Activated T-cell treated with anti-CD3 and anti-CD28 coated beads, Interleukin-2, amount 50 U/mL, for 72 hours (primary cell): ENCODE measurements around the gene INPP4B. TPM values are rescaled to one million over a fixed set of nuclear protein-coding genes. Genes with fewer than 3 reads are reported as not detected.
A peak's percentile ranks its signal among the peaks of the same experiment; 100 is the strongest.

Experiments
- ATAC-seq, 2 donors: fragments of 150-1000 bp; cut with Tn5 transposase; replicated peaks in 1 of 2; 2 replicates each; pipeline ENCODE4 v1.10.0; 2021; ENCODE audit warnings: moderate library complexity in 2 of 2, mild to moderate bottlenecking in 1 of 2
- DNase-seq, 2 donors: peaks; one replicate each; pipeline ENCODE4 v3.0.0; 2021 to 2022; ENCODE audit warnings: mixed read lengths in 1 of 2
- H3K27ac Mint-ChIP-seq: one replicate; pipeline ENCODE4 v1.8.0; 2022; ENCODE audit warnings: mild to moderate bottlenecking, moderate library complexity, mixed read lengths
- H3K27me3 Mint-ChIP-seq: one replicate; pipeline ENCODE4 v1.8.0; 2022; ENCODE audit warnings: low read depth, mixed read lengths
- H3K36me3 Mint-ChIP-seq, 2 donors: one replicate each; pipeline ENCODE4 v1.8.0; 2022; ENCODE audit warnings: mixed read lengths in 2 of 2, mild to moderate bottlenecking in 1 of 2; ENCODE audit not compliant: insufficient read depth in 2 of 2
- H3K4me1 Mint-ChIP-seq: one replicate; pipeline ENCODE4 v1.8.0; 2022; ENCODE audit warnings: low read depth, mixed read lengths
- H3K4me3 Mint-ChIP-seq, 2 donors: one replicate each; pipeline ENCODE4 v1.8.0; 2022; ENCODE audit warnings: mild to moderate bottlenecking in 2 of 2, mixed read lengths in 2 of 2, moderate library complexity in 2 of 2
- H3K9me3 Mint-ChIP-seq, 2 donors: one replicate each; pipeline ENCODE4 v1.8.0; 2022; ENCODE audit warnings: mixed read lengths in 2 of 2
- total RNA-seq, 2 donors: library from RNA; stranded (reverse); gene quantifications; one replicate each; pipeline ENCODE4 v1.2.3, GENCODE V29; 2022

The INPP4B gene
- total RNA-seq, 2 donors from 2014 or later, result 64.9 to 67.3 TPM

DNA sequence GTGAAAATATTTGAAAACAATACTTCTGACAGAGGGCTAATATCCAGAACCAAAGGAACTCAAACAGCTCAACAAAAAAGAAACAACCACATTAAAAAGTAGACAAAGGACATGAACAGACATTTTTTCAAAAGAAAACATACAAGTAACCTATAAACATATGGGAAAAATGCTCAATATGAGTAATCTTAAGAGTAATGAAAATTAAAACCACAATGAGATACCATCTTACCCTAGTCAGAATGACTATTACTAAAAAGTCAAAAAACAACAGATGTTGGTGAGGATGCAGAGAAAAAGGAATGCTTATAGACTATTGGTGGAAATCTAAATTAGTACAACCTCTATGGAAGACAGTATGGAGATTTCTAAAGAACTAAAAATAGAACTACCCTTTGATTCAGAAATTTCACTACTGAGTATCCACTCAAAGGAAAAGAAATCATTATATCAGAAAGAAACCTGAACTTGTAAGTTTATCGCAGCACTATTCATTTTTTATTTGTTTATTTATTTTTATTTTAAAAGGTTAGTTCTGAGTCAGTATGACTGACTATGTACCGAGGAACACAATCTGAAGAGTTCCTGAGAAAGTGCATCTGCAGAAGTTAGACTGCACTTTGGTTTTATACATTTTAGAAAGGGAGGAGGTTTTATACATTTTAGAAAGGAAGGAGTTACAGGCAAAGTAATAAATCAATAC is 231.3 kb downstream of the INPP4B start:
- H3K4me3 Mint-ChIP-seq, result no peak overlapping the region
- peaks cover 30 to 44% of the 10 kb centered on the region in 2 donors for H3K36me3 Mint-ChIP-seq
- peaks cover 9 to 17% of the 10 kb centered on the region in 2 donors for H3K9me3 Mint-ChIP-seq
- DNase-seq (no peak), ATAC-seq (no peak)
- H3K27me3 Mint-ChIP-seq, result no peaks in the 10 kb centered on the region
- peaks cover 15% of the 10 kb centered on the region for H3K4me1 Mint-ChIP-seq
- no peak overlapping the region for H3K27ac Mint-ChIP-seq

DNA sequence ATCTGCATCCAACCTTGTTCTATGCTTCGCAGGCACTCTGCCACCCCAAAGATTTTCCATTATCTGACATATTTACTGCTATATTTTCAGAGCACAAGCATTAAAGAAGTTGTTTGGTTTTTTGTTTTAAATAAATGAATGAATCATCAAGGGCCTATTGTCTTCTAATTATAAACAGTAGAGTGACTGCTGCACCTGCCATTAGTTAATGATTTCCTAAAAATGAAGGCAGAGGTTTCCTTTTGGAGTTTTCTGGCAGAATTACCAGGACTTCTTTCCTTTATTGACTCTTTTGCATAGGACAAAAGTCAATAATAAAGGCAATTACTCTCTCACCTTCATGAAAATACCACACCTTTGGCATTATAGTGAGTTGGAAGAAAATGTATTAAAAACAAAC is 238.1 kb downstream of the INPP4B start:
- Mint-ChIP-seq H3K9me3 (peaks cover 6 to 21% of the 10 kb centered on the region in 2 donors), H3K4me1 (no peaks in the 10 kb centered on the region), H3K36me3 (peaks cover 23 to 36% of the 10 kb centered on the region in 2 donors), H3K27me3 (no peaks in the 10 kb centered on the region), H3K4me3 (no peak overlapping the region), H3K27ac (no peak overlapping the region)
- ATAC-seq (no peak), DNase-seq (no peak)

DNA sequence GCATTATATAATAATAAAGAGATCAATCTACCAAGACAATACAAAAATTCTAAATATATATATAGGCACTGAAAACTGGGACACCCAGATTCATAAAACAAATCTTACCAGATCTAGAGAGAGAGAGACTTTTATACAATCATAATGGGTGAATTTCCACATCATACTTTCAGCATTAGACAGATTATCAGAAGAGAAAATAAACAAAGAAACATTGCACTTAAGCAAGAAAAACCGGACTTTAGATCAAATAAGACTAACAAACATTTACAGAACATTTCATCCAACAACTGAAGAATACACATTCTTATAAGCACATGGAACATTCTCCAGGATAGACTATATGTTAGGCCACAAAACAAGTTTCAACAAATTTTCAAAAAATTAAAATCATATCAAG is 245.1 kb downstream of the INPP4B start:
- no peaks in the 10 kb centered on the region for H3K4me1 Mint-ChIP-seq
- no peak overlapping the region for H3K27ac Mint-ChIP-seq
- DNase-seq, result no peak
- H3K9me3 Mint-ChIP-seq, result peaks cover 19 to 31% of the 10 kb centered on the region in 2 donors
- peaks cover 43 to 77% of the 10 kb centered on the region in 2 donors for H3K36me3 Mint-ChIP-seq
- H3K27me3 Mint-ChIP-seq, result no peaks in the 10 kb centered on the region
- no peak for ATAC-seq
- no peak overlapping the region for H3K4me3 Mint-ChIP-seq

DNA sequence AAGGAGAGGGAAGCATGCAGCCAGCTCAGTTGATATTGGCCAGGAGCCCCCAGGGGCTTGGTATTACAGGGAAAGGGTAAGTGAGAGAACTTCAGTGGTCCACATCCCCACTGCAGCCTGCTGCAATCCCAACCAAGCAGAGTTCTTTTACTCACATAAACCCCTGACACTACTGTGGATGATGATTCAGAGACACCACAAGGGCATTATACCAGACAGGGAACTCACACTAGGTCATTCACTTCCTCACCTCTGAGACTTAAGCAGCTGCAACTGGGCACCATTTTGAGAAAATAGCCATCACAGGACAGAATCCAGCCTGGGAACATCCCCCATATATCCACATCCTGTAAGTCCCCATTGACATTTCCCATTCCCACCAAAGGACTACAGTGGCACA is 248.0 kb downstream of the INPP4B start:
- H3K4me3 Mint-ChIP-seq, result no peak overlapping the region
- H3K9me3 Mint-ChIP-seq, result peaks cover 18 to 24% of the 10 kb centered on the region in 2 donors
- ATAC-seq, result peak in 1 of 2 donors; percentile 41
- no peaks in the 10 kb centered on the region for H3K4me1 Mint-ChIP-seq
- peaks cover 42 to 79% of the 10 kb centered on the region in 2 donors for H3K36me3 Mint-ChIP-seq
- no peaks in the 10 kb centered on the region for H3K27me3 Mint-ChIP-seq
- no peak overlapping the region for H3K27ac Mint-ChIP-seq
- no peak for DNase-seq

DNA sequence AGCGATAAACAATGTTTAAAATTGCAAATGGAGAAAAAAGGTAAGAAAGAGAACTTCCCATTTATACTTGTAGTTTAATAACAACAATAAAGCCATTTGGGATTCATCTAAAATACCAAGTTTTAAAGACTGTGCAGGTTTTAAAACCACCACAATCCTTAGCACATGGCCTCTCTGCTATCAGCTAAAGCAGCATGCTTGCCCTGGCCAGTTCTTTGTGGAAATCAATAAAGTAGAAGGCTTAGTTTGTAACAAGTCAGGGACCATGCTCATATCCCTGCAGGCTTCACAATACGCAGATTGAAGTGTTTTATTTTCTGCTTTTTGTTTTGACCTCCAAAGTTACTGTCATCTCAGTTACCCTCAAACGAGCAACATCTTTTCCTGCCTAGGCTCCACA is 249.5 kb downstream of the INPP4B start:
- Mint-ChIP-seq H3K4me3 (no peak overlapping the region), H3K27me3 (no peaks in the 10 kb centered on the region), H3K27ac (peak overlapping the region; percentile 48), H3K36me3 (peaks cover 32 to 73% of the 10 kb centered on the region in 2 donors), H3K9me3 (peaks cover 10 to 15% of the 10 kb centered on the region in 2 donors), H3K4me1 (no peaks in the 10 kb centered on the region)
- DNase-seq, result no peak
- no peak for ATAC-seq

DNA sequence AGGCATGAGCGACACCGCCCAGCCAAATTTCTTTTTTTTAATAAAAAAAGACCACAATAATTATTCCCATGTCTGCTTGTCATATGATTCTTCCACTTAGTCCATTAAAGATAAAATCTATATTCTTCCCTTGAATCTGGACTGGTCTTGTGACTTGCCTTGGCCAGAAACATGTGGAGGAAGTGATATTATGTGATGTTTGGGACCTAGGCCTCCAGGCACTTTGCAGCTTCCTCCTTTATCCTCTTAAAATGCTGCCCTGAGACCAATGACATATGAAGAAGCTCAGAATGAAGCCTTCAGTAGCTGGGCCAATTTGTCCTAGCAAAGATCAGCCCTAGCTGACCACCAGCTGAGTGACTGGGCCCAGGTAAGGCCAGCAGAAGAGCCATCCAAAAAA is 250.0 kb downstream of the INPP4B start:
- H3K36me3 Mint-ChIP-seq, result peaks cover 31 to 71% of the 10 kb centered on the region in 2 donors
- no peak for DNase-seq
- no peak for ATAC-seq
- H3K4me1 Mint-ChIP-seq, result no peaks in the 10 kb centered on the region
- no peak overlapping the region for H3K4me3 Mint-ChIP-seq
- H3K9me3 Mint-ChIP-seq, result peaks cover 10 to 15% of the 10 kb centered on the region in 2 donors
- peak overlapping the region; percentile 48 for H3K27ac Mint-ChIP-seq
- no peaks in the 10 kb centered on the region for H3K27me3 Mint-ChIP-seq

DNA sequence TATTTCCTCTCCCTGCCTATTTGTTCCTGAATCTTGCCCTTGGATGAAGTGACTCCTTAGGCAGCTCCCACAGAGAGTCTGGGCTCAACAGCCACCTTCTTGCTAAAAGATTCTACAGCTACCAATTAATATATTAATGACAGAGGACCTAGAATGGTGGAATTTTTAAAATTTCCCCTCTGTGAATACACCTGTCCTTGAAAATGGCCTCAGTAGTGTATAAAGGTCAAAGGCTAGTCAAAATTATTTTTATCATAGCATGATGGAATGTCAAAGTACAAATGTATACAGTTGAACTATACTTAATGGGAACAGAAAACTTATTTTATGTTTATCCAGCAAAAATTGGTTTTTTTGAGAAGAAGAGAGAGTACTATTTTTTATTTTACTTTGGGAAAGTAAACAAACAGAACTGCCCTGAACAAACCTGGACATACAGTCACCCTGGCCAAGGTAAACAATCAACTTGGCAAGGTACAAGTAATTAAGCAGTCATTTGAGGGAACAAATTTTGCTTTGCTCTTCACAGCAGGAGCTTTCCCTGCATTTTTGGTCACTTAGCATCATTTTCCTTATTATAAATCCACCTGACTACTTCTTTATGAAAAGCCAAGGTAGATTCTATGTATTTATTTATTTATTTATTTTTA is 250.8 kb downstream of the INPP4B start:
- Mint-ChIP-seq H3K36me3 (peaks cover 28 to 66% of the 10 kb centered on the region in 2 donors), H3K4me3 (no peak overlapping the region), H3K9me3 (peaks cover 6 to 10% of the 10 kb centered on the region in 2 donors), H3K27me3 (no peaks in the 10 kb centered on the region), H3K4me1 (no peaks in the 10 kb centered on the region), H3K27ac (no peak overlapping the region)
- no peak for ATAC-seq
- no peak for DNase-seq

DNA sequence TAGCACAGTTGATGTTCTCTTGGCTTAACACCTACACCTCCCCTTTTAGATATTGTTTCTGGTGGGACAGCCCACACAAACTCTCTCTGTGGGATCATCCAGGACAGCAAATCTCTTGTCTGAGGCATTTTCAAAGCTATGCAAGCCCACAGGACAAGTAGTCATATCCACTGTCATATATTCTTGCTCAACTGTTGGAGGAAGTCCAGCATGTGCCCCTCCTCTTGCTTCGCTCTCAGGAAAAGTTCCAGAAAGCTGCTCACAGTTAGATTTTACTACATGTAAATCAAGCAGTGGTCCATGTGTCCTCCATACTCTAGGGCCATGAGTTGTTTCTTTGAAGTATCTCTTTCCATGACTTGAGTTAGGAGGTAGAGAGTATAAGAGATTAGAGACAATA is 260.7 kb downstream of the INPP4B start:
- Mint-ChIP-seq H3K9me3 (peaks cover 4 to 5% of the 10 kb centered on the region in 2 donors), H3K27me3 (no peaks in the 10 kb centered on the region), H3K27ac (no peak overlapping the region), H3K4me1 (peaks cover 35% of the 10 kb centered on the region), H3K4me3 (no peak overlapping the region), H3K36me3 (peaks cover 30 to 52% of the 10 kb centered on the region in 2 donors)
- DNase-seq, result no peak
- no peak for ATAC-seq

DNA sequence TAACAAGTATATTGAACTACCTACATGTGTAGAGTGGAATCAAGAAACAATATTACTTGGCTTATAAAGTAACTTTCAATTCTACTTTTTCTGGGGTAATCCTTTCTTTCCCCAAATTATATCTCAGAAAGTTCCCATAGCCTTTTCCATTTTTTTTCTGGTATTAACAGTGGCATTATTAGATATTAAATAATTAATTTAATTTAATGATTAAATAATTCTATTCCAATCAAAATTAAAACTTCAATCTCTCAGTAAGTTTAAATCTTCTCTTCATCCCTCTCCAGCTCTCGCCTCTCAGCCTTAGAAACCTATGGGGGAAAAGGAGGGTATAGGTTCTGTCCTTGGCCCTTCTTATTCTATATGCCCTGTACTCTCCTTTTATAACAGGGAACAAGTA is 262.4 kb downstream of the INPP4B start:
- ATAC-seq, result no peak
- peaks cover 52% of the 10 kb centered on the region for H3K4me1 Mint-ChIP-seq
- H3K27me3 Mint-ChIP-seq, result no peaks in the 10 kb centered on the region
- DNase-seq, result no peak
- H3K4me3 Mint-ChIP-seq, result no peak overlapping the region
- H3K27ac Mint-ChIP-seq, result no peak overlapping the region
- peaks cover 3 to 4% of the 10 kb centered on the region in 2 donors for H3K9me3 Mint-ChIP-seq
- peaks cover 28 to 41% of the 10 kb centered on the region in 2 donors for H3K36me3 Mint-ChIP-seq

DNA sequence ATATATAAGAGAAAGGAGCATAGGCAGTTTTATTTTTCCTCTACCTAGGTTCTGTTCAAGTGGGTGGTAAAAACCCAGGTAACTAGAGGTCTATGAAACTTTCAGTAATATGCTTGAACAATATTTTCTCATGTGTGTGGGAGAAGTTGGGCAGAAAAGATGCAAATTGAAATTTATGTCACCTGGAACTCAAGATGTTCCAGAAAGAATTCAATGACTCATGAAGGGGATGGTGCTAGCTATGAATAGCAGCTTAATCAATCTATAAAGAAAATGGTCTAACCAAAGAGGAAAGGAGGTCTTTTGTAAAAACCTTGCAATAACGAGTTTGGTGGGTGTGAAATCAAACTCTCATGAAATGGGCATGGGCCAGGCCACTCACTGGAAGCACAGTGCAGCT is 263.8 kb downstream of the INPP4B start:
- DNase-seq (no peak), ATAC-seq (peak; percentile 28 to 43)
- Mint-ChIP-seq H3K4me1 (peaks cover 58% of the 10 kb centered on the region), H3K27me3 (no peaks in the 10 kb centered on the region), H3K4me3 (peak overlapping the region; percentile 33 to 59), H3K36me3 (peaks cover 25 to 37% of the 10 kb centered on the region in 2 donors), H3K27ac (peak overlapping the region; percentile 92), H3K9me3 (peaks cover 3 to 4% of the 10 kb centered on the region in 2 donors)

DNA sequence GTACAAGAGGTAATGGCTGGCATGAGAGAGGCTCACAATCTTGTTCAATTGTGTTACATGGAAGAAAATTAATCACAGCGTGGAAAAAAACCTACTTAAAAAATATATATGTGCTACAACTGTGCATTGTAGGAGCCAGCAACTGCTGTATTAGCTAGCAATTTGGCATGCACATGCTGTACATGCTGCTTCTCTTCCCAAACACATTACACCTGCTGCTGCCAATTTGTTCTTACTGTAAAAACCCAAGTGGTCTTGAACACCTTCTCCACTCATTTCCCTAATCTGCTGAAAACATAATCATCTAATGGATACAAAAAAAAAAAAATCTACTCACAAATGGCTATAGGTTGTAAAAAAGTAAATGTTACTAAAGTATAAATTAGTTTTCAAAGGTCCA is 264.2 kb downstream of the INPP4B start:
- Mint-ChIP-seq H3K36me3 (peaks cover 24 to 34% of the 10 kb centered on the region in 2 donors), H3K27ac (peak overlapping the region; percentile 92), H3K27me3 (no peaks in the 10 kb centered on the region), H3K9me3 (peaks cover 3 to 4% of the 10 kb centered on the region in 2 donors), H3K4me3 (peak overlapping the region; percentile 33 to 59), H3K4me1 (peaks cover 63% of the 10 kb centered on the region)
- no peak for DNase-seq
- ATAC-seq, result no peak

DNA sequence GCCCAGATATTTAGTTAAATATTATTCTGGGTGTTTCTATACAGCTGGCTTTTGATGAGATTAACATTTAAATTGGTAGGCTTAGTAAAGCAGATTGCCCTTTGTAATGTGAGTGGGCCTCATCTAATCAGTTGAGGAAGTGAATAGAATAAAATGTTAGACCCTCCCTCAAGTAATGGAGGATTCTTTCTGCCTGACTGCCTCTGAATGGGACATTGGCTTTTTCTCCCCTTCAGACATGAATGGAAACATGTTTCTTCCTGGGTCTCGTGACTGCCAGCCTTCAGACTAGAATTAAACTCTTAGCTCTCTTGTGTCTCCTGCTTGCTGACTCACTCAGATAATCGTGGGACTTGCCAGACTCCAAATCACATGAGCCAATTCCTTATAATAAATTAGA is 266.7 kb downstream of the INPP4B start:
- no peak overlapping the region for H3K4me3 Mint-ChIP-seq
- no peaks in the 10 kb centered on the region for H3K27me3 Mint-ChIP-seq
- peaks cover 76% of the 10 kb centered on the region for H3K4me1 Mint-ChIP-seq
- H3K27ac Mint-ChIP-seq, result peak overlapping the region; percentile 84
- peaks cover 13 to 24% of the 10 kb centered on the region in 2 donors for H3K36me3 Mint-ChIP-seq
- no peak for ATAC-seq
- no peak for DNase-seq
- no peaks in the 10 kb centered on the region for H3K9me3 Mint-ChIP-seq

DNA sequence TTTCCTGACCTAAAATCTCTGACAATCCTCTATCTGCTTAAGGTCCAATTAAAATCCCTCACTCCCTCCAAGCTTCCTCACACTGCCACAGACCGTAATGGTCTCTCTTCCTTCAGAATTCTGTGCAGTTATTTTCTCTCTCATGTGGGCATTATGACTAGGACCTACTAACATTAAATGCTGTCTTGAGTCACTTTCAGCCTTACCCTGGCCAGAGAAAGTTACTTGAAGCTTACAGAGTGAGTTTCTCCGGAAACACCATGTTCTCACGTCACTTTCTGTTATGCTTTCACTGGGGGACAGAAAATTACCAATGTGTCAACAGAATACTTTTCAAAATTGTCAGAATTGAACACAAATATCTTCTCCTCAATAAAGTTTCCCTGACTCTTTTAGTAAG is 271.8 kb downstream of the INPP4B start:
- Mint-ChIP-seq H3K9me3 (peaks cover 0 to 6% of the 10 kb centered on the region in 2 donors), H3K4me3 (peak overlapping the region; percentile 72 to 82), H3K4me1 (peaks cover 79% of the 10 kb centered on the region), H3K27ac (peak overlapping the region; percentile 90), H3K27me3 (no peaks in the 10 kb centered on the region), H3K36me3 (peaks cover 18 to 46% of the 10 kb centered on the region in 2 donors)
- DNase-seq, result no peak
- peak; percentile 83 to 89 for ATAC-seq
